Activated CD8-positive, alpha-beta memory T cell treated with anti-CD3 and anti-CD28 coated beads, Interleukin-2, amount 50 U/mL, for 1 hour (primary cell): Measurements from ENCODE around the gene RND2.

Experiments used
- DNase-seq: peaks from one replicate; pipeline ENCODE4 v3.0.0-alpha.2; 2020; ENCODE audit errors: extremely low read depth

Gene RND2

DNA sequence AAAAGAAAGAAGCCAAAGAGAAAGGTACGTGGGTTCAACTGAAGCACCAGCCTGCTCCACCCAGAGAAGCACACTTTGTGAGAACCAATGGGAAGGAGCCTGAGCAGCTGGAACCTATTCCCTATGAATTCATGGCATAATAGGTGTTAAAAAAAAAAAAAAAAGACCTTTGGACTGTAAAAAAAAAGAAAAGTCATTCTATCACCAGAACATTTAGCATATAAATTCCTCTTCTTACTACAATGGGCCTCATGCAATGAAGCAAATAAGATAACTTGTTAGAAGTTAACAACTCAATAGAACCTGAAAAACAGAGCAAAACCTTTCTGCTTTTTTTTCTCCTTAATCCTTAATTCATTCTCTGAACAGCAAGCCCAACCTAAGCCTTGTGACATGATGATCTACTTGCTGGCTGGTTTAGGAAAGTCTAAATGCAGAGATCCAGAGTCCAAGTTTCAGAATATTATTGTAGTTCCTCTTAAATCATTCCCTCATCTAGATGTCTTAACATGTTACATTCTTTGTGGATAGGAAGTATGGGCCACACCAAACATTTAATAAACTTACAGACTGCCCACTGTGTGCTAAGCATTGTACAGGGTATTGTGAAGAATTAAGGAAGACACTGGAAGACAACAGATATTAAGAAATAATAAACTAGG is 54.7 kb downstream of the RND2 start:
- DNase-seq = no peak
